Mammary epithelial cell (primary cell): ENCODE results near the gene AKAP12.

ENCODE experiments used
- EZH2 ChIP-seq: IDR thresholded peaks from 2 replicates; pipeline ENCODE4 v1.6.1; 2012; ENCODE audit warnings: low read length, inconsistent platforms, borderline replicate concordance
- TF ChIP-seq, protein P1 (sequence below), 2 donors: IDR thresholded peaks in 1 of 2; conservative IDR thresholded peaks in 1 of 2; 2 replicates each; pipeline ENCODE4 v1.5.1; 2011 to 2012; ENCODE audit warnings: inconsistent platforms in 2 of 2, low read length in 2 of 2, mild to moderate bottlenecking in 2 of 2, control low read depth in 1 of 2, low read depth in 1 of 2; ENCODE audit not compliant: insufficient read depth in 1 of 2; ENCODE audit errors: extremely low read depth in 1 of 2

DNA sequence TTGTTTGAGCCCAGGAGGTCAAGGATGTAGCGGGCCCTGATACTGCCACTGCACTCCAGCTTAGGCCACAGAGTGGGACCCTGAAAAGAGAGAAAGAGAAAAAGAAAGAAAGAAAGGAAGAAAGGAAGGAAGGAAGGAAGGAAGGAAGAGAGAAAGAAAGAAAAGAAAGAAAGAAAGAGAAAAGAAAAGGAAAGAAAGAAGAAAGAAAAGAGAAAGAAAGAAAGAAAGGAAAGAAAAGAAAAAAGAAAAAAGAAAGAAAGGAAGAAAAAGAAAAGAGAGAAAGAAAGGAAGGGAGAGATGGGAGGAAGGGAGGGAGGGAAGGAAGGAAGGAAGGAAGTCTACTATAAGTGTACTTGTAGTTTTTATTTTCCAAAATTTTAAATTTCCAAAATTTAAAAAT is 42.2 kb upstream of the AKAP12 start:
- TF ChIP-seq, protein P1, sequence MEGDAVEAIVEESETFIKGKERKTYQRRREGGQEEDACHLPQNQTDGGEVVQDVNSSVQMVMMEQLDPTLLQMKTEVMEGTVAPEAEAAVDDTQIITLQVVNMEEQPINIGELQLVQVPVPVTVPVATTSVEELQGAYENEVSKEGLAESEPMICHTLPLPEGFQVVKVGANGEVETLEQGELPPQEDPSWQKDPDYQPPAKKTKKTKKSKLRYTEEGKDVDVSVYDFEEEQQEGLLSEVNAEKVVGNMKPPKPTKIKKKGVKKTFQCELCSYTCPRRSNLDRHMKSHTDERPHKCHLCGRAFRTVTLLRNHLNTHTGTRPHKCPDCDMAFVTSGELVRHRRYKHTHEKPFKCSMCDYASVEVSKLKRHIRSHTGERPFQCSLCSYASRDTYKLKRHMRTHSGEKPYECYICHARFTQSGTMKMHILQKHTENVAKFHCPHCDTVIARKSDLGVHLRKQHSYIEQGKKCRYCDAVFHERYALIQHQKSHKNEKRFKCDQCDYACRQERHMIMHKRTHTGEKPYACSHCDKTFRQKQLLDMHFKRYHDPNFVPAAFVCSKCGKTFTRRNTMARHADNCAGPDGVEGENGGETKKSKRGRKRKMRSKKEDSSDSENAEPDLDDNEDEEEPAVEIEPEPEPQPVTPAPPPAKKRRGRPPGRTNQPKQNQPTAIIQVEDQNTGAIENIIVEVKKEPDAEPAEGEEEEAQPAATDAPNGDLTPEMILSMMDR (conservative IDR thresholded peaks at IDR 0.05 in 1 of 2, IDR thresholded peaks at IDR 0.05 in 1 of 2; ENCODE audit: extremely low read depth in 1 of 2, insufficient read depth in 1 of 2, low read depth in 1 of 2, low read length in 2 of 2) = no peak
- no peak for TF ChIP-seq EZH2
